Activated B cell treated with CpG ODN at 0.5 μM for 24 hours (primary cell): ENCODE data around the gene HBM. TPM values are rescaled to one million over a fixed set of nuclear protein-coding genes. Genes with fewer than 3 reads are reported as not detected.
A peak's percentile ranks its signal among the peaks of the same experiment; 100 is the strongest.

Experiments used
- ATAC-seq: fragments of 200-7000 bp; cut with Tn5 transposase; one replicate; pipeline ENCODE4 v1.10.0; 2021; ENCODE audit warnings: low read depth, mild to moderate bottlenecking, moderate library complexity
- CTCF ChIA-PET: fragments of 350-600 bp; sonication (Branson Sonifier 250); formaldehyde crosslinking; loops from one replicate; lab custom pipeline; 2021; ENCODE audit warnings: antibody characterized with exemption; lab: Charles Lee
- POLR2A ChIA-PET: fragments of 350-600 bp; sonication (Branson Sonifier 250); formaldehyde crosslinking; loops from one replicate; lab custom pipeline; 2021; ENCODE audit warnings: antibody characterized with exemption; lab: Charles Lee
- DNase-seq: peaks from one replicate; pipeline ENCODE4 v3.0.0; 2022
- H3K27ac Mint-ChIP-seq: one replicate; pipeline ENCODE4 v1.8.0; 2020; ENCODE audit warnings: mixed read lengths
- H3K27me3 Mint-ChIP-seq: one replicate; pipeline ENCODE4 v1.8.0; 2021; ENCODE audit warnings: mixed read lengths
- H3K36me3 Mint-ChIP-seq: one replicate; pipeline ENCODE4 v1.8.0; 2021; ENCODE audit warnings: low read depth, mixed read lengths
- H3K4me1 Mint-ChIP-seq: one replicate; pipeline ENCODE4 v1.8.0; 2021; ENCODE audit warnings: mixed read lengths
- H3K4me3 Mint-ChIP-seq: one replicate; pipeline ENCODE4 v1.8.0; 2020; ENCODE audit warnings: mild to moderate bottlenecking, mixed read lengths
- H3K9me3 Mint-ChIP-seq: one replicate; pipeline ENCODE4 v1.8.0; 2020; ENCODE audit warnings: mixed read lengths
- intact Hi-C: fragments of 100-400 bp; cut with micrococcal nuclease; formaldehyde crosslinking; loops from one replicate; pipeline ENCODE4 v1.15.1; 2024
- total RNA-seq: library from RNA; stranded (reverse); gene quantifications from 2 replicates; pipeline ENCODE4 v1.2.3, GENCODE V29; 2022
- TF ChIP-seq, protein P1 (sequence below): fragments of 200-600 bp; IDR thresholded peaks from one replicate; pipeline ENCODE4 v1.8.0; 2022; ENCODE audit warnings: antibody characterized with exemption, mild to moderate bottlenecking

Gene HBM
- total RNA-seq, 1 donor from 2014 or later = not detected

DNA sequence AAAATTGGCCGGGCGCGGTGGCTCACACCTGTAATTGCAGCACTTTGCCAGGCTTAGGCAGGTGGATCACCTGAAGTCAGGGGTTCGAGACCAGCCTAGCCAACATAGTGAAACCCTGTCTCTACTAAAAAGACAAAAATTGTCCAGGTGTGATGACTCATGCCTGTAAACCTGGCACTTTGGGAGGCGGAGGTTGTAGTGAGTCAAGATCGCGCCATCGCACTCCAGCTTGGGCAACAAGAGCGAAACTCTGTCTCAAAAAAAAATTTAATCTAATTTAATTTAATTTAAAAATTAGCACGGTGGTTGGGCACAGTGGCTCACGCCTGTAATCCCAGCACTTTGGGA is 12.9 kb downstream of the HBM start:
- Mint-ChIP-seq H3K27me3 (peaks cover 26% of the 10 kb centered on the region), H3K9me3 (no peaks in the 10 kb centered on the region), H3K4me1 (peaks cover 11% of the 10 kb centered on the region), H3K36me3 (no peaks in the 10 kb centered on the region), H3K27ac (no peak overlapping the region), H3K4me3 (no peak overlapping the region)
- TF ChIP-seq, protein P1, sequence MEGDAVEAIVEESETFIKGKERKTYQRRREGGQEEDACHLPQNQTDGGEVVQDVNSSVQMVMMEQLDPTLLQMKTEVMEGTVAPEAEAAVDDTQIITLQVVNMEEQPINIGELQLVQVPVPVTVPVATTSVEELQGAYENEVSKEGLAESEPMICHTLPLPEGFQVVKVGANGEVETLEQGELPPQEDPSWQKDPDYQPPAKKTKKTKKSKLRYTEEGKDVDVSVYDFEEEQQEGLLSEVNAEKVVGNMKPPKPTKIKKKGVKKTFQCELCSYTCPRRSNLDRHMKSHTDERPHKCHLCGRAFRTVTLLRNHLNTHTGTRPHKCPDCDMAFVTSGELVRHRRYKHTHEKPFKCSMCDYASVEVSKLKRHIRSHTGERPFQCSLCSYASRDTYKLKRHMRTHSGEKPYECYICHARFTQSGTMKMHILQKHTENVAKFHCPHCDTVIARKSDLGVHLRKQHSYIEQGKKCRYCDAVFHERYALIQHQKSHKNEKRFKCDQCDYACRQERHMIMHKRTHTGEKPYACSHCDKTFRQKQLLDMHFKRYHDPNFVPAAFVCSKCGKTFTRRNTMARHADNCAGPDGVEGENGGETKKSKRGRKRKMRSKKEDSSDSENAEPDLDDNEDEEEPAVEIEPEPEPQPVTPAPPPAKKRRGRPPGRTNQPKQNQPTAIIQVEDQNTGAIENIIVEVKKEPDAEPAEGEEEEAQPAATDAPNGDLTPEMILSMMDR = no peak
- no peak for ATAC-seq
- DNase-seq = no peak
- ChIA-PET CTCF (no interaction called here), POLR2A (no interaction called here)
- intact Hi-C loops = no loop called here

DNA sequence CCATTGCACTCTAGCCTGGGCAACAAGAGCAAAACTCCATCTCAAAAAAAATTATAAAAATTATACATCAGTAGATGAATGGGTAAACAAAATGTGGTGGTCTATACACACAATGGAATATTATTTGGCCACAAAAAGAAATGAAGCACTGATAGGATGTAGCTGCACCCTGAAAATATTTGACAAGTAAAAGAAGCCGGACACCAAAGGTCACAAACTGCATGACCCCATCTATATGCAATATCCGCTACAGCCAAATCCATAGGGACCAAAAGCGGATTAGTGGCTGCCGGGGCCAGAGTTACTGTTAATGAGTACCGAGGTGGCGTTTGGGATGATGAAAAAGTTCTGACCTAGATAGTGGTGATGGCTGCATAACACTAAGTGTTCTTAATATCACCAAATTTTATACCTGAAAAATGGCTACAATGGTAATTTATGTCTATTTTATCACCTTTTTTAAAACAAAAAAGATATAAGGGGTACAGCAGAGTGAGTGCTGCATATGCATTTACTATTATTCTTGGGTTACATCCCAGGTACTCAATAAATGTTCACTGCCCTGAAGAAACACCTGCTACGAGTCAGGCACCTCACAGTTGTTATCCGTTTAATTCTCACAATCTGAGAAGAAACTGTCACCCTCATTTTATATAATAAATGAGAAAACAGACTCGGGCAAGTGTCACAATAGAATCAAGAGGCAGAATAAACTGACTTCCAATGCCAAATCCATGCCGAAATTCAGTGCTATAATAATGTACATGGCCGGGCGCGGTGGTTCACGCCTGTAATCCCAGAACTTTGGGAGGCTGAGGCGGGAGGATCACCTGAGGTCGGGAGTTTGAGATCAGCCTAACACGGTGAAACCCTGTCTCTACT is 13.7 kb downstream of the HBM start:
- Mint-ChIP-seq H3K4me3 (no peak overlapping the region), H3K4me1 (peaks cover 10% of the 10 kb centered on the region), H3K36me3 (no peaks in the 10 kb centered on the region), H3K27me3 (peaks cover 22% of the 10 kb centered on the region), H3K9me3 (no peaks in the 10 kb centered on the region), H3K27ac (no peak overlapping the region)
- TF ChIP-seq, protein P1 = no peak
- intact Hi-C loops = no loop called here
- ATAC-seq (no peak), DNase-seq (no peak)
- ChIA-PET CTCF (interaction anchor here (1.1 kb wide), 1 partner anchor 75 kb away, joined by 3 read pairs; no protein-coding TSS in a partner anchor), POLR2A (no interaction called here)

DNA sequence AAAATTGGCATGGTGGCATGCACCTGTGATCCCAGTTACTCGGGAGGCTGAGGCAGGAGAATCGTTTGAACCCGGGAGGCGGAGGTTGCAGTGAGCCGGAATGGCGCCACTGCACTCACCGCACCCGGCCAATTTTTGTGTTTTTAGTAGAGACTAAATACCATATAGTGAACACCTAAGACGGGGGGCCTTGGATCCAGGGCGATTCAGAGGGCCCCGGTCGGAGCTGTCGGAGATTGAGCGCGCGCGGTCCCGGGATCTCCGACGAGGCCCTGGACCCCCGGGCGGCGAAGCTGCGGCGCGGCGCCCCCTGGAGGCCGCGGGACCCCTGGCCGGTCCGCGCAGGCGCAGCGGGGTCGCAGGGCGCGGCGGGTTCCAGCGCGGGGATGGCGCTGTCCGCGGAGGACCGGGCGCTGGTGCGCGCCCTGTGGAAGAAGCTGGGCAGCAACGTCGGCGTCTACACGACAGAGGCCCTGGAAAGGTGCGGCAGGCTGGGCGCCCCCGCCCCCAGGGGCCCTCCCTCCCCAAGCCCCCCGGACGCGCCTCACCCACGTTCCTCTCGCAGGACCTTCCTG is 14.4 kb downstream of the HBM start, which contains the start of gene HBQ1:
Gene HBQ1 (plus strand): TSS at position 359 of the 575 bp plus-strand sequence. CDS start 28 bp downstream, at position 387.
- Mint-ChIP-seq H3K4me3 (peak within 1 kb of the TSS; percentile 28), H3K4me1 (peaks cover 10% of the 10 kb centered on the region), H3K36me3 (peaks cover 2% of the 10 kb centered on the region), H3K27ac (no peak within 1 kb of the TSS), H3K27me3 (peaks cover 16% of the 10 kb centered on the region), H3K9me3 (no peaks in the 10 kb centered on the region)
- TF ChIP-seq, protein P1 = no peak
- ATAC-seq = no peak
- POLR2A ChIA-PET = interaction anchor here (1.6 kb wide), 1 partner anchor 48 kb away, joined by 4 read pairs; no protein-coding TSS in a partner anchor
- CTCF ChIA-PET = interaction anchor here (1.1 kb wide), 1 partner anchor 76 kb away, joined by 3 read pairs; no protein-coding TSS in a partner anchor
- DNase-seq = peak; percentile 45
- intact Hi-C loops = no loop called here

DNA sequence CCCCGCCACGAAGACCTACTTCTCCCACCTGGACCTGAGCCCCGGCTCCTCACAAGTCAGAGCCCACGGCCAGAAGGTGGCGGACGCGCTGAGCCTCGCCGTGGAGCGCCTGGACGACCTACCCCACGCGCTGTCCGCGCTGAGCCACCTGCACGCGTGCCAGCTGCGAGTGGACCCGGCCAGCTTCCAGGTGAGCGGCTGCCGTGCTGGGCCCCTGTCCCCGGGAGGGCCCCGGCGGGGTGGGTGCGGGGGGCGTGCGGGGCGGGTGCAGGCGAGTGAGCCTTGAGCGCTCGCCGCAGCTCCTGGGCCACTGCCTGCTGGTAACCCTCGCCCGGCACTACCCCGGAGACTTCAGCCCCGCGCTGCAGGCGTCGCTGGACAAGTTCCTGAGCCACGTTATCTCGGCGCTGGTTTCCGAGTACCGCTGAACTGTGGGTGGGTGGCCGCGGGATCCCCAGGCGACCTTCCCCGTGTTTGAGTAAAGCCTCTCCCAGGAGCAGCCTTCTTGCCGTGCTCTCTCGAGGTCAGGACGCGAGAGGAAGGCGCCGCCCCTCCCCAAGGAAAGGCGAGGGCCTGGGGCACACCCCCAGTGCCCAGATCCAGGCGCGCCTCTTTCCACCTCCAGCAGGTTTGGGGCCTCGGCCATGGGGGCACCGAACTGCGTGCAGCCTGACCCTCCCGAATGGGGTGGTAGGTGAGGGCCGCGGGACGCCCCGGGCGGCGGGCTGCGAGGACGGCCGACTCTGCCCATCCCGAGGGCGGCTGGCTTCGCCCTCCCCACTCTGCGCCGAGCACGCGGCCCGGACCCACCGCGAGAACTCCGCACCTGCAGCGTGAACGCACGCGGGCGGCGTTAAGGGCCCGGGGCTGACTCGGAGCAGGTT is 15.1 kb downstream of the HBM start:
- ChIA-PET CTCF (interaction anchor here (1.0 to 1.1 kb wide), 2 partner anchors 18 to 77 kb away, joined by 3 read pairs; no protein-coding TSS in a partner anchor), POLR2A (interaction anchor here (1.6 kb wide), 1 partner anchor 48 kb away, joined by 4 read pairs; no protein-coding TSS in a partner anchor)
- H3K4me3 Mint-ChIP-seq = peak overlapping the region; percentile 19

More for the DNA sequence above, 15.1 kb downstream of the HBM start:
- Mint-ChIP-seq H3K9me3 (no peaks in the 10 kb centered on the region), H3K27me3 (peaks cover 11% of the 10 kb centered on the region), H3K4me1 (peaks cover 10% of the 10 kb centered on the region), H3K36me3 (peaks cover 7% of the 10 kb centered on the region), H3K27ac (no peak overlapping the region)
- DNase-seq = peak; percentile 79
- TF ChIP-seq, protein P1 = no peak
- intact Hi-C loops = loop anchor here (1.0 kb wide), 4 partner anchors 63 to 181 kb away; no protein-coding TSS in a partner anchor
- ATAC-seq = peak; percentile 83
